ENCODE measurements around the gene FAM110D.

The FAM110D gene

DNA sequence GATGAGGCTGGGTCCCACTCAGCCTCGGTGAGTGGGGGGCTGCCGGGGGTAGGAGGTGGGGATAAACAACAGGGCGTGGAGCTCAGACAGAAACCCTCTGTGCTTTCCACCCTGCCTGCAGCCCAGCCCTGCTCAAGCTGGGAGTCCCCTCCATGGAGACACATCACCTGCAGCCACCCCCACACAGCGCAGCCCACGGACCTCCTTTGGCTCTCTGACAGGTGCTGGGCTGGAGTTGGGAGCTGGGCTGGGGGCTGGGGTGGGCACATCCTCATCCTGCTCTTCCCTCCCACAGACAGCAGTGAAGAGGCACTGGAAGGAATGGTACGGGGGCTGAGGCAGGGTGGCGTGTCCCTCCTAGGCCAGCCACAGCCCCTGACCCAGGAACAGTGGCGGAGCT lies 29.6 kb downstream of the FAM110D start:
- no peak for DNase-seq (ENCODE audit: low read depth, low spot score)

DNA sequence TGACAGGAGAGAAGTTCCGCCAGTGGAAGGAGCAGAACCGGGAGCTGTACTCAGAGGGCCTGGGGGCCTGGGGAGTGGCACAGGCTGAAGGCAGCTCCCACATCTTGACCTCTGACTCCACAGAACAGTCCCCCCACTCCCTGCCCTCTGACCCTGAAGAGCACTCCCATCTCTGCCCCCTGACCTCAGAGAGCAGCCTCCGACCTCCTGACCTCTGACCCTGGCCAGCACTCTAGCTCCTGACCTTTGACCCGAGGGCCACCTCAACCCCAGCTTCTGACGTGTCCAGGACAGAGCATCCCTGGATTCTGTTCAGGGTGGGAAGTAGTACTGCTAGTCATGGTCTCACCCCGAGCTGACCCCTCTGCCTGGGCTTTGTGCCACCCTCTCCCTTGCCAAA lies 30.5 kb downstream of the FAM110D start:
- no peak for DNase-seq (ENCODE audit: low read depth, low spot score)

DNA sequence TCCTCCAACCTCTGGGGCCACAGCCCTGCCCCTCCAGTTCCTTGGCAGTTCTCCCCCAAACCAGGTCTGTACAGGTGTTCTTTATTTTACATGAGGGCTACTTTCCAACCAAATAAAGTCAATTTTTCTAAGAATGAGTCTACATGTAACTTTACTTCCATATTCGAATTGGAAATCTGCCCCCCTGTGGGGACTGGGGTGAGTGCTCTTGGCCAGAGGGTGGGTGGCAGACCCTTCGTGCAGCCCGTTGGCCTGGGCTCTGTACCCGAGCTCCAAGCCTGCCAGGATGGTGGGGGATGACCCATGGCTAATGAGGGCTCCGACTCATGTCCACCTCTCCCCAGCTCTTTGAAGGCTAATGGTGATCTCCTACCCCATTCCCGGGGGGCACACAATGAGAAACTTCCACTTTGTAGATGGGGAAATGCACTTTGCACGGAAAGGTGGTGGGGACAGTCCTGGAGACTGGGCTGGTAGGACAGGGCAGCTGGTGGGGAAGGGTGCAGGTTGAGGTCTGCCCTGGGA lies 30.9 kb downstream of the FAM110D start:
- DNase-seq (ENCODE audit: low read depth, low spot score): no peak

DNA sequence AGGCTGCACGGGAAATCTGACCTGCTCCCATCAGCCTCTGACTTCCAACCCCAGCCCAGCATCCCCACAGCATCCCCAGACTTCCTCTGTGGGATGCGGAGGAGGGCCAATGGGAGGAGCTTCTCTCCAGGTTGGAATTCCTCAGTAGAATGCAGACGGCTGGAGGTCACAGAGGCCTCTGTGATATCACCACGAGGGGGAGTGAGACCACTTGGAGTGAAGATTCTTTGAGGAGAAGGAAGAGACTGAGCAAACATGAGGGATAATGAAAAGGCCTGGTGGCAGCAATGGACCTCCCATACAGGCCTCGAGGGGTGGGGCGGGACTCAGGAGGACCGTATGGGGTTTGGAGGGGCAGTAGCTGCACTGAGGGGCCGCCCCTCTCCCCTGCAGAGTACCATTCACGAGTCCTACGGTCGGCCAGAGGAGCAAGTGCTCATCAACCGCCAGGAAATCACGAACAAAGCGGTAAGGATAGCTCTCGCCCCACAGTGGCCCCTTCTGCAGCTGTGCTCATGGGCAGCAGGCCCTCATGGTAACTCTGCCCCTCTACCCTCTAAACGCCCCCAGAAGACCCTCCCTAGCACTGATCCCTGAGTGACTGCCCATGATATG lies 31.6 kb downstream of the FAM110D start, which contains the start of gene CATSPER4:
CATSPER4 (plus strand) TSS at position 230 of the 615 bp plus-strand sequence; CDS start at position 256, 26 bp downstream.
- DNase-seq (ENCODE audit: low read depth, low spot score): no peak

DNA sequence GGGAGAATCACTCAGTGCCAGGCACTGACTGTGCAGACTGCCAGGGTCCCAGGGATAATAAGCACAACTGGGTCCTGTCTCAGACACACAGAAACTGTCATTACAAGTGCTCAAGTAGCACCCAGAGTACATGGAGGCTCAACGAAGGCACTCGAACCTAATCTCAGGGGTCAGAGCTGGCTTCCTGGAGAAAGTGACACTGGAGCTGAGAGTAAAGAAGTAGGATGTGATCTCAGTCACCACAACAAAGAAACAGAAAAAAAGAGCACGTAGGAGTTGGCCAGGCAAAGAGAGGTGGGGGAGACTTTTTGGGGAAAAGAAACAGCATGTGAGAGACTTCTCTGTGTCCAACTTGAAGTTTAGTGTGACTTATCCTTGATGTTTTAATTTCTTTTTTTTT lies 32.9 kb downstream of the FAM110D start:
- DNase-seq (ENCODE audit: low read depth, low spot score): no peak

DNA sequence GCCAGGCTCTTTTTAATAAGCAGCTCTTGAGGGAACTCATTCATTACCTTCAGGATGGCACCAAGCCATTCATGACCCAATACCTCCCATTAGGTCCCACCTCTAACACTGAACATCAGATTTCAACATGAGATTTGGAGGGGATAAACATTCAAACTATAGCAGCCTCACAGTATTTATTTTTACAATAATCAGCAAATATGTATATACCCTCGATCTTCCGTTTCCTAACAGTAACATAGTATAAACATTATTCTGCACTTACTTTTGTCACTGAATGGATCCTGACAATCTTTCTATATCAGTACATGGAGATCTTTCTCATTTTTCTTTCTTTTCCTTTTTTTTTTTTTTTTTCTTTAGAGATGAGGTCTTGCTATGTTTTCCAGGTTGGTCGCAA lies 36.9 kb downstream of the FAM110D start:
- DNase-seq (ENCODE audit: low read depth, low spot score): no peak

DNA sequence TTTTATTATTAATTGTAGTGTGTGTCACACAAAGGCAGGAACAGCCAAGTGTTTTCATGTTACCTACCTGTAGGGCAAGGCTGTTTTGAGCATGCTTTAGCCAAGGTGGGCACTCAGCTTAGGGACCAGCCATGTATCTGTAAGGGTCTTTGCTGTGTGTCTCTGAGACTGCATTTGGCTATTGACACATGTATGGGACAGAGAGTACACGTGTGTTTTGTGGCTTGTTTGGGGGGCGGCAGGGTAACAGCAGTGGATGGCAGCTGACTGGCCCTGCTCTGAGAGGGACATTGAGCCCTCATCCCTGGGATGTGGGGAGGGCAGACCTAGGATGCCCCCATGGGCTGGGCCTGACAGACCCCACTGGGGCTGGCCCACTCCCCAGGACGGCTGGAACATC lies 38.4 kb downstream of the FAM110D start:
- DNase-seq (ENCODE audit: low read depth, low spot score): no peak

DNA sequence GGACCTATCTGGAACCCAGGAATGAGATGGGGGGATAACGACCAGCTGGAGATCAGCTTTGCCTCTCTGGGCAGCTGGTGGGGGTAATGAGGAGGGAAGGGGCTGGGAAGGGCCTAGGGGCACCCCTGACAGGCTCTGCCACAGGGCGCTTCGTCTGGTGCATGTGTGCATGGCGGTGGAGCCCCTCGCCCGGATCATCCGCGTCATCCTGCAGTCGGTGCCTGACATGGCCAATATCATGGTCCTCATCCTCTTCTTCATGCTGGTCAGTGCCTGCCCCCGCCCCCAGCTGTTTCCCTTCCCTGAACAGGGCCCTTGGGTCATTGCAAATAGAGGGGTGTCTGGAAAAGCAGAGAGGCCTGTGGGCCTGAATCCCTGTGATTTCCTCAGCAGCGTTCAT lies 38.9 kb downstream of the FAM110D start:
- DNase-seq (ENCODE audit: low read depth, low spot score): no peak

DNA sequence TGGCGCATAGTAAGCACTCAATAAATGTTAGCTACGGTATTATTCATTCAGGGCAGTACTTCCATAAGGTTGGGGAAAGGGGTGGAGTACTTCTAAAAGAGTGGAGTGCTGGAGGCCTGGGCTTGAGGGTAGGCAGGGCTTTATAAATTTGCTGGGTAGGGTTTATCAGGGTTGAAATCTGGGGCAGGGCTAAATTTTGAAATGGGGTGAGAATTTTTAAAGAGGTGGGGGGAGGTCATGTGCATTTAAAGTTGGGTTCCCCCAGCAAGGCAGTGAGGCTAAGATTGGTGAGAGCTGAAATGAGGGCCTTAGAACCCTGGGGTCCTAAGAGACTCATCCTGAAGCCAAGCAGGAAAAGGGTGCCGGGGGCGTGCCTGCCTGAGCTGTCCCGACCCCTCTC lies 41.5 kb downstream of the FAM110D start:
- DNase-seq (ENCODE audit: low read depth, low spot score): no peak

DNA sequence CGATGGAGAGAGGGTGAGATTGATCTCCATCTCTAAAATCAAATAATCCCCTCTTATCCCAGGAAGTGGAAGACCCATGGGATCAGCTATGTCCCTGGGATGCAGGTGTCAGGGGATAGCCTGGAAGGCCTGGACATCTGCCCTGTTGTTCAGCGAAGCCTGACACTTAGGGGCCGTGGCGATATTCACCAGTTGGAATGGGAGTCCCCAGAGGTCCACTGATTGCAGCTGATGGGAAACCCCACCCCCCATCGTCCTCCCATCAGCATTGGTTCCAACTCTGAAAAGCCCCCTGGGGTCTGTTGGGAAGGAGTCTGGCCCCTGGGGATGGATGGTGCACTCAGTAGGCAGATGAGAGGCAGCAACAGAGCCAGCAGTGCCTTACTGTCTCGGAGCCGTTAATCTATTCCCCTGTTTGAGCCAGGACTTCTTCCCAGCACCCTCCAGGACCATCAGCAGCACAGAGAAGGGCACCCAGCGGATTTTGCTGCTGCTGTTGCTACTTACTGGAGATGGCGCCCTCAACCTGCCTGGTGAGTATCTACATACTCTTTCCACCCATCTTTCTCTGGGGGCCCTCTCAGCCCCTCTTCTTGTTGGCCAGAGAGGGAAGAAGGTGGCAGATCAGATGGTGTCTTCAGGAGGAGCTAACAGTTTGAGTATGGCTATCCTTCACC lies 44.9 kb downstream of the FAM110D start:
- DNase-seq (ENCODE audit: low read depth, low spot score): no peak

DNA sequence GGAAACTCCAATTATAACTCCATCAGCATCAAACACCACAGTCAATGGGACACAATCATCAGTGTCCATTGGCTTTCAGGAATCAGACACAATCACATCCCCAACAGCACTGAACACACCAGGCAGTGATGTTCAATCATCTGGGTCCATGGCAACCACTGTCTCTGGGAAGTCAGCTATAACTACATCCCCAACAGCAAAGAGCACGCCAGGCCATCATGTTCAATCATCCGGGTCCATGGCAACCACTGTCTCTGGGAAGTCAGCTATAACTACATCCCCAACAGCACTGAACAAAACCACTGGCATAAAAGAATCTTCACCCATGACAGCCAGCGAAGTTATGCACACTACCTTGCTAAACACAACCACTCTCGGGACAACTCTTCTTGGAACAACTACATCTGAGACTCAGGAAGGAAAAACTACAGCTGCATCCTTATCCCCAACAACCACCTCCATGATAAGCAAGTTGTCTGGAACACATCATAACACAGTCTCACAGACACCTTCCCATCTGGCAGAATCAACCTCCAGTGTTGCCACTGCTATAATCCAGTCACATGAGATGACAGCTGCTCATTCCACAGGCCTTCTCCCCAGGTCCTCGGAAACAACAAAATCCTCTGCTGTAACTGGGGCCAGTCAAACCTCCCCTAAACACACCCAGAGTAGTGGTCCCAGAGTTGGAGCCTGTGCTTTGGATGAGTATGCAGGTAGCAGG lies 51.4 kb downstream of the FAM110D start:
- DNase-seq (ENCODE audit: low read depth, low spot score): no peak

DNA sequence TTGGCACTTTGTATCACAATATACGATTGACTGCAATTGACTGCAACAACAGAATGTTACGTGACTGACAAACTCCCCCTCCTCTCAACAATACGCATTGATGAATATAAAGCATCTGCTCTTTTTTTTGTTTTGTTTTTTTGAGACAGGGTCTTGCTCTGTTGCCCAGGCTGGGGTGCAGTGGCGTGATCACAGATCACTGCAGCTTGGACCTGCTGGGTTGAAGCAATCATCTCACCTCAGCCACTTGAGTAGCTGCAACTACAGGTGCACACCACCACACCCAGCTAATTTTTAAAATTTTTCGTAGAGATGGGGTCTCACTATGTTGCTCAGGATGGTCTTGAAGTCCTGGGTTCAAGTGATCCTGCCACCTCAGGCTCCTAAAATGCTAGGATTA lies 53.8 kb downstream of the FAM110D start:
- no peak for DNase-seq (ENCODE audit: low read depth, low spot score)

DNA sequence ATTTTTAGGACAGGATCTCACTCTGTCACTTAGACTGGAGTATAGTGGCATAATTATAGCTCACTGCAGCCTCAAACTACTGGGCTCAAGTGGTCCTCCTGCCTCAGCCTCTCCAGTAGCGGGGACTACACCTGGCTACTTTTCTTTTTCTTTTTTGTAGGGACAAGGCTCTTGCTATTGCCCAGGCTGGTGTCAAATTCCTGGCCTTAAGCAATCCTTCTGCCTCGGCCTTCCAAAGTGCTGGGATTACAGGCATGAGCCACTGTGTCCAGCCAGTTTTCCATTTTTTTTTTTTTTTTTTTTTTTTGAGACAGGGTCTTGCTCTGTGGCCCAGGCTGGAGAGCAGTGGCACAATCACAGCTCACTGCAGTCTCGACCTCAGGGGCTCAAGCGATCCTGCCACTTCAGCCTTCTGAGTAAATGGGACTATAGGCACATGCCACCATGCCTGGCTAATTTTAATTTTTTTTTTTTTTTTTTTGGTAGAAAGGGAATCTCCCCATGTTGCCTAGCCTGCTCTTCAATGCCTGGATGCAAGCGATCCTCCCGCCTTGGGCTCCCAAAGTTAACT lies 54.5 kb downstream of the FAM110D start:
- DNase-seq (ENCODE audit: low read depth, low spot score): no peak

Measured in smooth muscle cell of the brain vasculature (primary cell).